PC-3 (cell line): Measurements from ENCODE around the gene BAX.

ENCODE experiments used
- CTCF ChIP-seq: fragments of 300-600 bp; sonication (generic); conservative IDR thresholded peaks from 2 replicates; pipeline ENCODE4 v1.5.1; 2017; ENCODE audit warnings: antibody characterized with exemption, low read depth, mild to moderate bottlenecking, low read length
- EZH2 ChIP-seq: fragments of 300-600 bp; sonication (generic); IDR thresholded peaks from one replicate; pipeline ENCODE4 v1.6.1; 2017; ENCODE audit warnings: antibody characterized with exemption, mild to moderate bottlenecking, low read length; ENCODE audit not compliant: unreplicated experiment

GRCh38 chr19:48907671-48908070 lies 47.0 kb upstream of the BAX start:
- TF ChIP-seq CTCF (no peak), EZH2 (no peak)
